Osteocyte (in vitro differentiated cells): ENCODE results near the gene CYFIP2. TPM values are rescaled to one million over a fixed set of nuclear protein-coding genes. Genes with fewer than 3 reads are reported as not detected.
"Not testable (repeated sequence)": the region's sequence is repeated elsewhere in the genome, so short reads cannot be mapped to it uniquely, and the experiment has no call there.

ENCODE experiments used
- DNase-seq: peaks from one replicate; pipeline ENCODE4 v3.0.0; 2021; ENCODE audit warnings: mixed read lengths; ENCODE audit not compliant: unreplicated experiment; ENCODE audit errors: extremely low spot score
- H3K27ac Mint-ChIP-seq: one replicate; pipeline ENCODE4 v1.8.0; 2021; ENCODE audit warnings: mild to moderate bottlenecking, mixed read lengths; ENCODE audit not compliant: unreplicated experiment
- H3K27me3 Mint-ChIP-seq: one replicate; pipeline ENCODE4 v1.8.0; 2021; ENCODE audit warnings: mixed read lengths; ENCODE audit not compliant: unreplicated experiment
- H3K36me3 Mint-ChIP-seq: one replicate; pipeline ENCODE4 v1.8.0; 2021; ENCODE audit warnings: mixed read lengths; ENCODE audit not compliant: unreplicated experiment
- H3K4me1 Mint-ChIP-seq: one replicate; pipeline ENCODE4 v1.8.0; 2021; ENCODE audit warnings: mixed read lengths; ENCODE audit not compliant: unreplicated experiment
- H3K4me3 Mint-ChIP-seq: one replicate; pipeline ENCODE4 v1.8.0; 2021; ENCODE audit warnings: mild to moderate bottlenecking, moderate library complexity, mixed read lengths; ENCODE audit not compliant: unreplicated experiment
- H3K9me3 Mint-ChIP-seq: one replicate; pipeline ENCODE4 v1.8.0; 2021; ENCODE audit warnings: mixed read lengths; ENCODE audit not compliant: unreplicated experiment
- CTCF ChIP-seq: fragments of 200-600 bp; sonication (generic); IDR thresholded peaks from 2 replicates; pipeline ENCODE4 v1.5.0; 2021; ENCODE audit warnings: antibody characterized with exemption, mild to moderate bottlenecking, moderate library complexity
- total RNA-seq: library from RNA; stranded (reverse); gene quantifications from 2 replicates; pipeline ENCODE4 v1.2.1, GENCODE V29; 2021

The CYFIP2 gene
- total RNA-seq, 1 donor from 2014 or later: 26.4 TPM

GRCh38 chr5:157233515-157233914, 32.4 kb upstream of the CYFIP2 start:
- peaks cover 18% of the 10 kb centered on the region for H3K27me3 Mint-ChIP-seq
- no peaks in the 10 kb centered on the region for H3K36me3 Mint-ChIP-seq
- no peak for DNase-seq
- no peaks in the 10 kb centered on the region for H3K4me1 Mint-ChIP-seq
- no peak overlapping the region for H3K27ac Mint-ChIP-seq
- H3K4me3 Mint-ChIP-seq: no peak overlapping the region
- TF ChIP-seq CTCF: no peak
- H3K9me3 Mint-ChIP-seq: no peaks in the 10 kb centered on the region

- H3K27ac Mint-ChIP-seq: no peak overlapping the region
- no peak for TF ChIP-seq CTCF
- DNase-seq: no peak
- H3K4me3 Mint-ChIP-seq: no peak overlapping the region
- H3K36me3 Mint-ChIP-seq: no peaks in the 10 kb centered on the region
- no peaks in the 10 kb centered on the region for H3K9me3 Mint-ChIP-seq
- H3K27me3 Mint-ChIP-seq: peaks cover 28% of the 10 kb centered on the region
- no peaks in the 10 kb centered on the region for H3K4me1 Mint-ChIP-seq
Measured at GRCh38 chr5:157236423-157236822, 29.5 kb upstream of the CYFIP2 start.

- H3K9me3 Mint-ChIP-seq: no peaks in the 10 kb centered on the region
- no peak for DNase-seq
Measured at GRCh38 chr5:157241483-157241882, 24.4 kb upstream of the CYFIP2 start.

GRCh38 chr5:157244704-157245103, 21.2 kb upstream of the CYFIP2 start:
- H3K4me1 Mint-ChIP-seq, DNase-seq, H3K4me3 Mint-ChIP-seq, H3K9me3 Mint-ChIP-seq, H3K36me3 Mint-ChIP-seq, H3K27me3 Mint-ChIP-seq, H3K27ac Mint-ChIP-seq: not testable (repeated sequence)

More at GRCh38 chr5:157241483-157241882, 24.4 kb upstream of the CYFIP2 start:
- Mint-ChIP-seq H3K27me3 (peaks cover 21% of the 10 kb centered on the region), H3K4me1 (peaks cover 5% of the 10 kb centered on the region), H3K4me3 (no peak overlapping the region), H3K27ac (no peak overlapping the region), H3K36me3 (no peaks in the 10 kb centered on the region)
- TF ChIP-seq CTCF: no peak

- Mint-ChIP-seq H3K27ac (no peak overlapping the region), H3K4me1 (peaks cover 5% of the 10 kb centered on the region), H3K27me3 (no peaks in the 10 kb centered on the region), H3K36me3 (no peaks in the 10 kb centered on the region), H3K9me3 (no peaks in the 10 kb centered on the region), H3K4me3 (no peak overlapping the region)
- no peak for TF ChIP-seq CTCF
- no peak for DNase-seq
Measured at GRCh38 chr5:157245476-157245875, 20.4 kb upstream of the CYFIP2 start.

- H3K4me1 Mint-ChIP-seq: peaks cover 5% of the 10 kb centered on the region
- H3K4me3 Mint-ChIP-seq: no peak overlapping the region
- TF ChIP-seq CTCF: no peak
- H3K36me3 Mint-ChIP-seq: no peaks in the 10 kb centered on the region
- no peaks in the 10 kb centered on the region for H3K27me3 Mint-ChIP-seq
- no peaks in the 10 kb centered on the region for H3K9me3 Mint-ChIP-seq
- no peak overlapping the region for H3K27ac Mint-ChIP-seq
- DNase-seq: no peak
Measured at GRCh38 chr5:157245886-157246285, 20.0 kb upstream of the CYFIP2 start.
